Subcutaneous adipose tissue (tissue), 4 donors: ENCODE measurements around the gene CAST. TPM values are rescaled to one million over a fixed set of nuclear protein-coding genes. Genes with fewer than 3 reads are reported as not detected.

ENCODE experiments used
- CTCF ChIP-seq: fragments of 450-650 bp; IDR thresholded peaks from one replicate; pipeline ENCODE4 v1.5.1; 2016; ENCODE audit warnings: low read depth, mild to moderate bottlenecking, control low read depth, antibody characterized with exemption, moderate library complexity
- total RNA-seq, 4 donors: library from RNA; depleted of rRNA; stranded (reverse); fragments of >200 nt; gene quantifications; one replicate each; pipeline ENCODE4 v1.1.0, GENCODE V29; 2016

The CAST gene
- total RNA-seq, 4 donors from 2014 or later, result 296 to 432 (median 373) TPM

- no peak for TF ChIP-seq CTCF
Measured at GRCh38 chr5:96768708-96769251, 106.6 kb downstream of the CAST start.

- no peak for TF ChIP-seq CTCF
Measured at GRCh38 chr5:96771395-96771794, 109.2 kb downstream of the CAST start.

DNA sequence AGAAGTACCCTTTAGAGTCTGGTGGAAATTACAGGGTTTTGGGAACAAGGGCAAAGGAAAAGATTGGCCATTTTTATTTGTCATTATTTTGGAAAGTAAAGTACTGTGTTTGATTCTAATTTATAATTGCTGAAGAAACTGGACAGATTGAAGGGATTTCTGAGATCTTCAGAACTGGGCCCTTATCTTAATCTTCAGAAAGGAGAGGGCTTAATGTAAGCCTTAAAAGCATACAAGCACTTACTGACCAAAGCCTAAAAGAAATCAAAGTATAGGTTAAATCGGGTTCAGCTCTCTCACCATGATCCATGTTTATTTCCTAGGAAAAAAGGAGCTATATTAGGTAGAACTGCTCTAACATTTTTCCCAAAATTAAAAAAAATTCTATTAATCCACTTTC is 109.9 kb downstream of the CAST start:
- no peak for TF ChIP-seq CTCF

GRCh38 chr5:96772542-96772941 is 110.4 kb downstream of the CAST start:
- TF ChIP-seq CTCF, result no peak

DNA sequence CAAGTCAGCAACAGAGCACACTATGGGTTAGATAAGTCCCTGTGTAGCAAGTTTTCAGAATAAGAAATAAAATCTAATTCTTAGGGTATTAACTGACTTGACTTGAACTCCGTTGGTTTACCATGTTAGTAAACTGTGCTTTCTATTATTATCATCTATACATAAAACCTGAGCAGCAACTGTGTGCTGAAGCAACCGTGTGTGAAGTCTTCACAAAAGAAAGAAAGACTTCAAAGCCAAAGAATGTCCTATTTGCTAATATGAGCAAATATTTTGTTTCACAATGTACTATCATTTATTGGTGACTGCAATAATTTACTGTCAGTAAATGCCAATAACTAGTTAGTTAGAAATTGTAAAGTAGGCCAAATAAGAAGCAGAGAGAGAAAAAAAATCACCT is 112.9 kb downstream of the CAST start:
- TF ChIP-seq CTCF, result no peak

GRCh38 chr5:96775689-96776088 is 113.5 kb downstream of the CAST start:
- TF ChIP-seq CTCF, result no peak

- TF ChIP-seq CTCF, result no peak
Measured at GRCh38 chr5:96776621-96777020, 114.4 kb downstream of the CAST start.
